IPS DF 6.9 (cell line): ENCODE results near the gene OPRL1.
A peak's percentile ranks its signal among the peaks of the same experiment; 100 is the strongest.

Source experiments
- DNase-seq: peaks from one replicate; pipeline ENCODE4 v3.0.0-alpha.2; 2013; ENCODE audit warnings: low read depth, low spot score
- H3K27ac ChIP-seq: one replicate; pipeline ENCODE4 v1.5.1; 2013; ENCODE audit warnings: low read length, control low read depth
- H3K27me3 ChIP-seq: 2 replicates; pipeline ENCODE4 v1.6.1; 2013; ENCODE audit warnings: mild to moderate bottlenecking, low read length; ENCODE audit not compliant: control insufficient read depth, insufficient read depth
- H3K36me3 ChIP-seq: 2 replicates; pipeline ENCODE4 v1.6.1; 2013; ENCODE audit warnings: low read length; ENCODE audit not compliant: control insufficient read depth, insufficient read depth
- H3K4me1 ChIP-seq: 2 replicates; pipeline ENCODE4 v1.6.1; 2013; ENCODE audit warnings: low read length; ENCODE audit not compliant: control insufficient read depth, insufficient read depth
- H3K4me3 ChIP-seq: 2 replicates; pipeline ENCODE4 v1.5.1; 2013; ENCODE audit warnings: mild to moderate bottlenecking, low read length
- H3K9me3 ChIP-seq: 2 replicates; pipeline ENCODE4 v1.6.1; 2013; ENCODE audit warnings: low read length, inconsistent platforms; ENCODE audit not compliant: control insufficient read depth, insufficient read depth
- WGBS: extraction: QIAGEN DNeasy Blood & Tissue Kit; methylation state at CpG from one replicate; pipeline ENCODE4 v1.1.7; 2013; ENCODE audit warnings: mixed read lengths, missing lambda C conversion rate; ENCODE audit not compliant: insufficient read length, insufficient coverage; 5-methylcytosine and 5-hydroxymethylcytosine counted together

The OPRL1 gene

DNA sequence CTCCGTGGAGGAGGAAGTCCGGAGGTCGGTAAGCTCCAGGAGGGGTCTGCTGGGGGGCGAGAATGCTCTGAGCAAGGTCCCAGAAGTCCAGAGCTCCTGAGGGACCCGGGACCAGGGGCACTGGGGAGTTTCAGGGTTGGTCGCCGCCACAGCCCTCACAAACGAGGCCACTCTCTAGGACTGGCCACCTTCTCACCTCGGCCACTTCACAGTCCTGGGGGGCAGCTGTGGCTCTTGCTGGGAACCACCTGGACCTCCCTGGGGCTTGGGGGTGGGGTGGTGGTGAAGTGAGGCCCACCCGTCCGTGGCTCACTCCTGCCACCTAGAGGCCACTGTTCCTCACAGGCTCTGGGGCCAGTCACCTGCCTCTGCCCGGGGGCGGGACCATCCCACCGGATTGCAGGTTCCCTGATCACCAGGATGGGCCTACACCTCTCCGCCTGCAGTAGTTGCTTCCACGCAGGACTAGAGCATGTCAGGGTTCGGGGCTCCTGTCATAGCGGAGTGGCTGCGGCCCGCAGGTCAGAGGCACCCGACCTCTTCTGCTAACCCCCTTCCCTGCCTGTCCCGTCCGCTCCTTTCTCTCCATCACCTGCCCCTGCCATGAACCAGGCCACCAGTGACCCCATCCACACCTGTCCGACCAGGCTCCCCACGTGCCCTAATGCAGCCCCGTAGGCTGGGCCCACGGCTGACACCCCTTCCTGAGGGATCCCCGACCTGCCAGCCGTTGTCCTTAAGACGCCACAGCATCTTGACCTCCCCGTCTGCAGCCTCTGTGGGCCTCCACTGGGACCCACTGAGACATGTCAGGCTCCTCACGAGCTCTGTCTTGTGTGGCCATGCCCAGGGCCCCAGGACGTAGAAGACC lies 22.0 kb upstream of the OPRL1 start:
- H3K4me1 ChIP-seq: peaks cover 6% of the 10 kb centered on the region
- no peak overlapping the region for H3K27ac ChIP-seq
- no CpG with 5 or more reads among the region's 33 CpGs for WGBS
- H3K27me3 ChIP-seq: no peaks in the 10 kb centered on the region
- DNase-seq: no peak
- no peaks in the 10 kb centered on the region for H3K9me3 ChIP-seq
- H3K4me3 ChIP-seq: no peak overlapping the region
- H3K36me3 ChIP-seq: no peaks in the 10 kb centered on the region

- peaks cover 6% of the 10 kb centered on the region for H3K4me1 ChIP-seq
- H3K4me3 ChIP-seq: no peak overlapping the region
- no peak for DNase-seq
- H3K9me3 ChIP-seq: no peaks in the 10 kb centered on the region
- no peaks in the 10 kb centered on the region for H3K27me3 ChIP-seq
- WGBS: no CpG with 5 or more reads among the region's 12 CpGs
- no peaks in the 10 kb centered on the region for H3K36me3 ChIP-seq
- H3K27ac ChIP-seq: no peak overlapping the region
Measured at GRCh38 chr20:64058536-64058935, 21.3 kb upstream of the OPRL1 start.

DNA sequence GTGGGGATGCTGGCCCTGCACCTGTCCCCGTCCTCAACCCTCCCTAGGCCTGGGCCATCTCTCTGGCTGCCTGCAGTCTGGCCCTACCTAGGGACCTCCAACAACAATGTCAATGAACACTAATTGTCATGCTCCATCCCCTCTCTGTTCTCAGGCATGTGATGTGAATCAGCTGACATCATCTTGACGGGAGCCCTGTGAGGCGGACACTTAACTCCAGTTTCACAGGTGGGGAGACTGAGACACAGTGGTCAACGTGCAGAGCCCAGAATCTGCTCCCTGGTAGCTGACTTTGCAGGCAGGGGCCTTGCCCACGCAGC lies 17.6 kb upstream of the OPRL1 start:
- H3K4me1 ChIP-seq: peaks cover 4% of the 10 kb centered on the region
- no peaks in the 10 kb centered on the region for H3K9me3 ChIP-seq
- H3K36me3 ChIP-seq: no peaks in the 10 kb centered on the region
- no peak overlapping the region for H3K27ac ChIP-seq
- no peak overlapping the region; the same call in 1 of the 2 replicates for H3K4me3 ChIP-seq
- WGBS: no CpG with 5 or more reads among the region's 5 CpGs
- no peak for DNase-seq
- no peaks in the 10 kb centered on the region for H3K27me3 ChIP-seq

DNA sequence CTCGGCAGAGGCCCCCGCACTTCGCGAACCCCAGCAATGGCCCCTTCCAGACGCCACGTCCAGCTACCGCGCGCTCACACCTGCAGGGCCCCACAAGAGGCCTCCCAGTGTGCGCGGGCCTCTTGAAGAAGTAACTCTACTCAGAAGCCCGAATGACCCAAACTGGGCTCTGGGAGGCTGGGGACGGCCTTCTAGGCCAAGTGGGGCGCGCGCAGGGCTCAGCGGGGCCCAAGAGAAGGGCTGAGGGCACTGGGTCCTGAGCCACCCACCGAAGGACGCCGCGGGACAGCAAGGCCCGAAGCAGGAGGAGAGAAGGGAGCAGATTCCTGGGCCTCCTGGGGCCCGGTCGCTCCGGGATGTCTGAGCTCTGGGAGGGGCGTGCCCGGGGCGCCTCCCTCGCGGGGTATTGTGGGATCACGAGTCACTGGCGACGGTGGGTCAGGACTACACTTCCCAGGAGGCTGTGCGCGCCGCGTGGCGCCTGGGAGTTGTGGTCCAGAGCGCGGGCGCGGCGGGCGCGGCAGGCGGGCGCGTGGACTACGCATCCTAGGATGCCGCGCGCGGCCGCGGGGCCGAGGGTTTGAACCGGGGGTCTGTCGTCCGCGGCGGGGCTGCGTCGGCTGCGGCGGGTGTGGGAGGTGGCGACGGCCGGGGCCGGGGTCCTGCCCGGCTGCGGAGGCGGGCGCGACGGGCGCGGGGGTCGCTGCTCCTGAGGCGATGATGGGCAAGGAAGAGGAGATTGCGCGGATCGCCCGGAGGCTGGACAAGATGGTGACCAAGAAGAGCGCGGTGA lies 17.1 kb upstream of the OPRL1 start, which contains the start of gene TCEA2:
TCEA2 (plus strand) TSS at position 603 of the 793 bp plus-strand sequence; CDS start at position 718, 115 bp downstream.
- Histone ChIP-seq H3K4me1 (peaks cover 2% of the 10 kb centered on the region; the same call in 1 of the 2 replicates), H3K27ac (no peak within 1 kb of the TSS), H3K9me3 (no peaks in the 10 kb centered on the region), H3K4me3 (peak within 1 kb of the TSS; percentile 64), H3K36me3 (no peaks in the 10 kb centered on the region), H3K27me3 (no peaks in the 10 kb centered on the region)
- peak; percentile 88 for DNase-seq
- WGBS: no CpG with 5 or more reads among the region's 85 CpGs

DNA sequence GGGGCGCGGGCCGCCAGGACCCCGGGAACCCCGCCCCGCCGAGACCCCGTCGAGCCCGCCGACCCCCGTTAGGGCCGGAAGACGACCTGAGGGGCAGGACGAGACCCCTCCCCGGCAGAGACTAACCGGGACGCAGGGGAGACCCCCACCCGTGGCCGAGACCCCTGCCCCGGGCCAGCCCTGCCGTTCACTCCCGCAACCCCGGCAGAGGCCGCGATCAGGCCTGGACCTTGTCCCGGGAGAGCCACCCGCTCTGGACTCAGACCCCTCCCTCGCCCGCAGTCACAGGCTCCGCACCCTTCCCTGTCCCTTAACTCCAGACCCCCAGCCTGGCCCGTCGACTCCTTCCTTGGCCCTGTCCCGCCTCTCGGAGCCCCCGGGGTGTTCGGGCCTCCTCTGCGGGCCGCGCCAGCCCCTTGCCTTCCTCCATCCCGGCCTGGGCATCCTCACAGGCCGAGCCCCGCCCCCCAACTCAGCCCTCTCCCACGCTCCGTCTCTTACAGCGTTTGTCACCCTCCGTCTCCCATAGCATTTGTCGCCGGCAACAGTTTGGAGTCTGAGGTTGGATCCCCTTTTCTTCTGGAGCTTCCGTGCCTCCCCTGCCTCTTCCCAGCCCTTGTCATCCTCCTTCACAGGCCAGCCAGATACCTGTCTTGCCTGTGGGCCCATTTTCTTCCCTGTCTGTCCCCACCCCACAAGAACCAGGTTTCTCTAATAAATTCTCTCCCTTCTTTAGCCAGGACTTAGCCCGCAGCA lies 16.3 kb upstream of the OPRL1 start:
- H3K4me1 ChIP-seq: peaks cover 4% of the 10 kb centered on the region
- no peaks in the 10 kb centered on the region for H3K36me3 ChIP-seq
- H3K27ac ChIP-seq: no peak overlapping the region
- peak overlapping the region; percentile 64 for H3K4me3 ChIP-seq
- H3K27me3 ChIP-seq: no peaks in the 10 kb centered on the region
- H3K9me3 ChIP-seq: no peaks in the 10 kb centered on the region
- no peak for DNase-seq
- no CpG with 5 or more reads among the region's 51 CpGs for WGBS

DNA sequence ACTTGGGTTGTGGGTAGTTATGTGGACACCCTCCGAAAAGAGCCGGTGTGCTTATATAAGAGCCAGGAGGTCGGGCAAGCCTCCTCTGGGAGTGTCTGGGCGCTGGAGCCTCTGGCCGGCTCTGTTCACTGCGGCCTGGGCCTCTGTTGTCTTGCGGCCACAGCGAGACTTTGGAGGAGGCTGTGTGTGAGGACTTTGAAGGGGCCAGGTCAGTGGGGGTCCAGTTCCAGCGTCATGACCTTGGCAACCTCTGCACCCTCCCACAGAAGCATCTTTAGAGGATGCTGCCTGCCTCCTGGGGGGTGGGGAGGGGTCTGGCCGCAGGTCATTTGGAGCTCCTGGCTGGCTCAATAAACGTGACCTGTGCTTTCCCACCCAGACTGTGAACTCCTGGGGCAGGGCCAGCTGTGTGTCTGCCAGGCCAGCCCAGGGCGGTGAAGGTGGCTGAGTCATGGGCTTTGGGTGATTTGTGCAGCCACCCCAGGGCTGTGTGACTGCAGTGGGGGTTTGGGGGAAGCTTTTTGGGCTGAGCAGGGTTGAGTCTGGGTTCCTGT lies 15.7 kb upstream of the OPRL1 start:
- H3K36me3 ChIP-seq: no peaks in the 10 kb centered on the region
- H3K4me3 ChIP-seq: no peak overlapping the region
- H3K4me1 ChIP-seq: peaks cover 5% of the 10 kb centered on the region
- no peak overlapping the region for H3K27ac ChIP-seq
- no CpG with 5 or more reads among the region's 12 CpGs for WGBS
- H3K27me3 ChIP-seq: no peaks in the 10 kb centered on the region
- H3K9me3 ChIP-seq: no peaks in the 10 kb centered on the region
- no peak for DNase-seq

GRCh38 chr20:64065062-64065973 lies 14.6 kb upstream of the OPRL1 start:
- no peaks in the 10 kb centered on the region for H3K27me3 ChIP-seq
- H3K27ac ChIP-seq: no peak overlapping the region
- no peaks in the 10 kb centered on the region for H3K36me3 ChIP-seq
- no peak for DNase-seq
- H3K4me3 ChIP-seq: no peak overlapping the region
- no CpG with 5 or more reads among the region's 27 CpGs for WGBS
- no peaks in the 10 kb centered on the region for H3K9me3 ChIP-seq
- peaks cover 10% of the 10 kb centered on the region for H3K4me1 ChIP-seq

- no peak overlapping the region for H3K27ac ChIP-seq
- DNase-seq: no peak
- H3K4me1 ChIP-seq: peaks cover 10% of the 10 kb centered on the region
- H3K9me3 ChIP-seq: no peaks in the 10 kb centered on the region
- H3K4me3 ChIP-seq: no peak overlapping the region
- WGBS: no CpG with 5 or more reads among the region's 5 CpGs
- H3K36me3 ChIP-seq: no peaks in the 10 kb centered on the region
- H3K27me3 ChIP-seq: no peaks in the 10 kb centered on the region
Measured at GRCh38 chr20:64065974-64066343, 13.9 kb upstream of the OPRL1 start.

GRCh38 chr20:64067005-64067632 lies 12.8 kb upstream of the OPRL1 start:
- H3K9me3 ChIP-seq: no peaks in the 10 kb centered on the region
- no peaks in the 10 kb centered on the region for H3K27me3 ChIP-seq
- no CpG with 5 or more reads among the region's 6 CpGs for WGBS
- DNase-seq: no peak
- peaks cover 10% of the 10 kb centered on the region for H3K4me1 ChIP-seq
- no peak overlapping the region for H3K27ac ChIP-seq
- no peaks in the 10 kb centered on the region for H3K36me3 ChIP-seq
- no peak overlapping the region for H3K4me3 ChIP-seq
